GM19043 (cell line): ENCODE measurements around the gene THEMIS2.

Experiments
- ATAC-seq: cut with Tn5 transposase; IDR thresholded peaks from one replicate; pipeline ENCODE4 v1.9.1; 2021; ENCODE audit warnings: low read depth; ENCODE audit not compliant: unreplicated experiment

Gene THEMIS2

GRCh38 chr1:27885114-27885528 lies 12.8 kb downstream of the THEMIS2 start:
- no peak for ATAC-seq

DNA sequence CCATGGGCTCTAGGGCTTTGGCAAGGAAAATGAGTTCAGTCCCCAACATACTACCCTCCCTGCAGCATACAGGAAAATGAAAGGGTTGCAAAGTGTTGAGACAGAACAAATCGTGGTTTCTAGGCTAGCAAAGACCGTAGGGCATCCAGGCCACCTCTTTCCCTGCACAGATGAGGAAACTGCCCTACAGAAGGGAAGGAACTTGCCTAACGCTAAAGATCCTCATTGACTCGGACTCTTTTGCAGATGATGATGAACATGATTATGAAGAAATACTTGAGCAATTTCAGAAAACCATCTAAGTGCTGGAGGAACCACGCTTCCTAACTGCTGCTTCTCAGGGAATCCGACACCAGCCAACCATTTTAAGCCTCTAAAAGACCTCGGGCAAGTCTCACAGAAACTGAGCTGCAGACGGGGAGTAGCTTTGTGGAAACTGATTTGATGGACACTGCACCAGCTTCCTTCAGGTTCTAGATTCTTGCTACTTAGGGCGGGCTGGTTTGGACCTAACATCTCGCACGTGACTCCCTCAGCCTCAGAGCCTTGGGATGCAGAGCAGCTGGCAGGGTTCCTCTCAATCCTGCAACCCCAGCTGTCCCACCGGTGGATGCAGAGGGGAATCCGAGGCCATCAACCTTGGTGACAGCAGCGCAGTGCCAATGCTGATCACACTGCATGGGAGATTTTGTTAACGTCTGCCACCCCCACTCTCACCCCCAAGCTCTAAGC lies 13.4 kb downstream of the THEMIS2 start:
- ATAC-seq, result no peak

GRCh38 chr1:27886353-27886679 lies 14.0 kb downstream of the THEMIS2 start:
- no peak for ATAC-seq

GRCh38 chr1:27886744-27887143 lies 14.4 kb downstream of the THEMIS2 start:
- no peak for ATAC-seq

GRCh38 chr1:27887215-27888021 lies 15.1 kb downstream of the THEMIS2 start:
- ATAC-seq, result no peak

- no peak for ATAC-seq
These were observed 17.2 kb downstream of the THEMIS2 start for GRCh38 chr1:27889506-27889905.

DNA sequence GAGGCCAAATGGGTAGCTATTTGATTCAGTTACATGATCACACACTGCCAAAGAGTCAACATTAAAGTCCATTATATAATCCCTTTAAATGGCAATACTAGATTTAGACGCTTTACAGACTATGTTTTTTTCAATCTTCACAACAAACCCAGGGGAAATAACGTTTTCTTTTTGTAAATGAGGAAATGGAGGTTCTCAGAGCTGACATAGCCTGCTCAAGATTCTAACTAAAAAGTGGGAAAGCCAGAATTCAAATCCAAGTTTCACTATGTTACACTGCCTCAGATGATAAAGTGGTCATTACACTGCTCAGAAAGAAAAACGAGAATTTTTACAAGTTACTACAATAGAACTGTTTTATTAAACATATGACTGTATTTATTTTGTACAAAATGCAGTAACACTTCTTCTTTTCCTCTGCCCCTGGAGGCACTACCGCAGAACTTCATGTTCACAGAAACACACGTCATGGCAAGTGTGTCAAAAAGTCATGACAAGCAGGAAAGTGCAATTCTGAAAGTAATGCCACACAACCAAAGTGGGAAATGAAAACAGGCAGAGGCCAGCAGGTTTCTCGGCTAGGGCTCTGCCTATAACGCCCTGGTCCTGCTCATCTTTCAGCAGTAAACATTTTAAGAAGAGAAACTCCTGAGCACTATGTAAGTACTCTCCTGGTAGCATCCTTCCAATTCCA lies 19.0 kb downstream of the THEMIS2 start:
- no peak for ATAC-seq

GRCh38 chr1:27894521-27894920 lies 22.2 kb downstream of the THEMIS2 start:
- no peak for ATAC-seq

GRCh38 chr1:27906759-27907158 lies 34.4 kb downstream of the THEMIS2 start:
- ATAC-seq, result no peak

DNA sequence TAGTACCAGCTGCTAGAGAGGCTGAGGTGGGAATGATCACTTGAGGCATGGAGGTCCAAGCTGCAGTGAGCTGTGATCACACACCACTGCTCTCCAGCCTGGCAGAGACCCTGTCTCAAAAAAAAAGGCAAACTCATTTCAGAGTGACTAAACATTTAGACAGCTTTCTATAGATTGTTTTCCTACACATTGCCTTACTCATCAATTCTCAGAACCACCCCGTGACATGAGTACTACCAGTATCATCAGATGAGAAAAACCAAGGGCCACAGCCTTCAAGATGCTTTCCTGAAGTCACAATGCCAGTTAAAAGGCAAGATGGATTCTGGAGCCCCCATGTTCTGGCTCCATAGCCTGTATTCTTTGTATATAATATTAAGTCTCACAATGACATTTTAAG lies 40.1 kb downstream of the THEMIS2 start:
- no peak for ATAC-seq

DNA sequence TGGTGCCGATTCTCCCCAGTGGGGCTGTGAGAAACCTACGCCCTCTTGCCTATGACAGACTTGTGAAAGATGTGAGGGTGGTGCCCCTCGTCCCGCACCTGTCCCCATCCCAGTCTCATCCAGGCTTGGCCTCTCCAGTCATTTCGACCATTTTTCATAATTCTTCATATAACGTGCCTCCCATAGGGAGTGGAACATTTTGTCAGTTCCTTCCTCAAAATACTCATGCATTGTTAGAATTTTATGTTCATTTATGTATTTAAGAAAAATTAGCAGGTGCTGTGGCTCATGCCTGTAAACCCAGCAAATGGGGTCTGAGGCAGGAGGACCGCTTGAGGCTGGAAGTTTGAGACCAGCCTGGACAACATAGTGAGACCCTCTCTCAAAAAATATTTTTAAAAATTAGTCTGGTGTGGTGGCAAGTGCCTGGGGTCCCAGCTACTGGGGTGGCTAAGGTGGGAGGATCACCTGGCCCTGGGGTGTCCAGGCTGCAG lies 42.8 kb downstream of the THEMIS2 start:
- ATAC-seq, result no peak

DNA sequence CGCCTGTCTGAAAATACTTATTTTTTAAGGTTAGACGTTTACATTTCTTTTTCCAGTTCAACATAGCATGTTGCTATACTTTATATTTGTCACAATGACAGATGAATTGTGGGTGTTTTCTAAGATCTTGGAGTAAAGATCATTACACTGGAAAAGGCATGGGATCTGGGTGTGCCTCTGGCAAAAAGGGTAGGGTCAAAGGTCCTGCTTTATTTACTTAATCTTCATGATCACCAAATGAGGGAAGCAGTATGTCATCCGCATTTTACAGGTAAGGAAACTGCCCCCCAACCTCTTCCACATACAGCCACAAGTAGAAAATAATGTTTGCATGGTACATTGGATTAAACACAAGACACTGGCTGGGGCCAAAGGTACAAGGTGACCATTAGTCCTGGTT lies 49.9 kb downstream of the THEMIS2 start:
- no peak for ATAC-seq

GRCh38 chr1:27928216-27928954 lies 56.0 kb downstream of the THEMIS2 start:
- ATAC-seq, result no peak

DNA sequence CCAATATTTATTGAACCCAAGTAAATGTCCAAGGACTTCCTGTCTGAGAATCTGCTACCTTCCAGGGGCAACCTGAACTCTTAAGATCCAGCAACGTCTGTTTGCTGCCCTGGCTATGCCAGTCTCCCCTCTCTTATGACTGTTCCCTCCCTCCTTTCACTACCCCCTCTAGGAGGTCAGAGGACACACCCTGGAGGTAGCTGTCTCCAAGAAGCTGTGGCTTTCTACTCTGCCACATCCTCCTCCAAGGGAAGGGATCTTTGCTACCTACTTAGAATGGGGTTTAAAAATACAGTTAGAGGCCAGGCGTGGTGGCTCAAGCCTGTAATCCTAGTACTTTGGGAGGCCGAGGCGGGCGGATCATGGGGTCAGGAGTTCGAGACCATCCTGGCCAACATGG lies 58.8 kb downstream of the THEMIS2 start:
- ATAC-seq, result no peak

DNA sequence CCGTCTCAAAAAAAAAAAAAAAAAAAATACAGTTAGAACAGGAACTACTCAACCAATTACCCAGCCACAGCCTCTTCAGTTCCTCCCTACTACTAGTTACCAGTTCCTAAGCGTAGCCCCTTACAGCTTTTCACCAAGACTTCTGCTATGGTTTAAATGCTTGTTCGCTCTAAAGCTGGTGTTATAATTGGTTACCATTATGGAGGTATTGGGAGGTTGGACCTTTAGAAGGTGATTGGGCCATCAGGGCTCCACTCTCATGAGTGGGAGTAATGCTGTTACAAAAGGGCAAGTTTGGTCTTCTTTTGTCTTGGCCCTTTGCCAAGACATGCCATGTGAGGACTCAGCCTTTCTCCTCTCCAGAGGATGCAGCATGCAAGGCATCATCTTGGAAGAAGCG lies 59.4 kb downstream of the THEMIS2 start:
- ATAC-seq, result no peak

- no peak for ATAC-seq
These were observed 62.6 kb downstream of the THEMIS2 start, which contains the start of gene SMPDL3B for GRCh38 chr1:27934818-27935549. Gene SMPDL3B (plus strand): TSS chr1:27935000. CDS start chr1:27935184, 184 bp downstream.

DNA sequence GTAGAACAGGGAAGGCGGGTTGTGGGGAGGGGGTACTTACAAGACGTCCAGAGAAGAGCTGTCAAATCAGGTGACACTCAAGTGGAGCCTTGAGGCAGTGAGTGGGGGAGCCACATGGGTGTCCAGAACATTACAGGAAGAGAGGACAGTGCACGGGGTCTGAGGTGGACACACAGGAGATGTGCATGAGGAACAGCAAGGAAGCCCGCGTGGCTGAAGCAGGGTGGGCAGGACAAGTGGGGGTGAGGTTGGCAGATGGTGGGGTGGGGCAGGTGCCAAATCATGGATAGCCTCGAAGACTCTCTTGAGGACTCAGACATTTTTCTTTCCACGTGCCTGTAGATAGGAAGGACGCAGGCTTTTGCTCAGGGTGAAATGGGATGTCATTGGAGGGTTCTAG lies 63.4 kb downstream of the THEMIS2 start:
- no peak for ATAC-seq
